ENCODE measurements around the gene ZNF622.

DNA sequence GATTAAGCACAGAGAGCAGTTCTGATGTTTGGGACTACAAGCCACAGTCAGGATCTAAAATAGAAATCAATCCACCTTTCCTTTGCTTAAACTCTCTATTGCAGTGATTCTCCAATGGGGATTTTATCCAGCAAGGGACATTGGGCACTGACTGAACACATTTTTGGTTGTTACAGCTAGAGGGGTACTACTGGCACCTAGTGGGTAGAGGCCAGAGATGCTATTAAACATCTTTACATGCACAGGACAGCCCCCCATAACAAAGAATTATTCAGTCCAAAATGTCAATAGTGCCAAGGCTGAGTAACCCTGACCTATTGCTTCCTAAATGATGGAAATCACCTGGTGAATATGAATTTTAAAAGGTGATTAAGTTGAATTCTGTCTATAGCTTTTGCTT is 12.0 kb downstream of the ZNF622 start:
- TF ChIP-seq, protein P1, sequence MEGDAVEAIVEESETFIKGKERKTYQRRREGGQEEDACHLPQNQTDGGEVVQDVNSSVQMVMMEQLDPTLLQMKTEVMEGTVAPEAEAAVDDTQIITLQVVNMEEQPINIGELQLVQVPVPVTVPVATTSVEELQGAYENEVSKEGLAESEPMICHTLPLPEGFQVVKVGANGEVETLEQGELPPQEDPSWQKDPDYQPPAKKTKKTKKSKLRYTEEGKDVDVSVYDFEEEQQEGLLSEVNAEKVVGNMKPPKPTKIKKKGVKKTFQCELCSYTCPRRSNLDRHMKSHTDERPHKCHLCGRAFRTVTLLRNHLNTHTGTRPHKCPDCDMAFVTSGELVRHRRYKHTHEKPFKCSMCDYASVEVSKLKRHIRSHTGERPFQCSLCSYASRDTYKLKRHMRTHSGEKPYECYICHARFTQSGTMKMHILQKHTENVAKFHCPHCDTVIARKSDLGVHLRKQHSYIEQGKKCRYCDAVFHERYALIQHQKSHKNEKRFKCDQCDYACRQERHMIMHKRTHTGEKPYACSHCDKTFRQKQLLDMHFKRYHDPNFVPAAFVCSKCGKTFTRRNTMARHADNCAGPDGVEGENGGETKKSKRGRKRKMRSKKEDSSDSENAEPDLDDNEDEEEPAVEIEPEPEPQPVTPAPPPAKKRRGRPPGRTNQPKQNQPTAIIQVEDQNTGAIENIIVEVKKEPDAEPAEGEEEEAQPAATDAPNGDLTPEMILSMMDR (IDR thresholded peaks at IDR 0.05), result peak in 8 of 12 donors; percentile 24 to 47 (median 32)
- no peak for TF ChIP-seq POLR2A (IDR thresholded peaks at IDR 0.05)
